Immature natural killer cell (primary cell): ENCODE data around the gene NLRP12. TPM values are rescaled to one million over a fixed set of nuclear protein-coding genes. Genes with fewer than 3 reads are reported as not detected.

Experiments used
- DNase-seq, 3 donors: peaks; one replicate each; pipeline ENCODE4 v3.0.0; 2022; ENCODE audit warnings: mixed read lengths in 1 of 3
- H3K27ac Mint-ChIP-seq, 6 donors: one replicate each; pipeline ENCODE4 v1.8.0; 2020; ENCODE audit warnings: mixed read lengths in 6 of 6, mild to moderate bottlenecking in 5 of 6, inconsistent platforms in 4 of 6, moderate library complexity in 3 of 6
- H3K27me3 Mint-ChIP-seq, 3 donors: one replicate each; pipeline ENCODE4 v1.8.0; 2020 to 2021; ENCODE audit warnings: low read depth in 3 of 3, mild to moderate bottlenecking in 3 of 3, mixed read lengths in 3 of 3, moderate library complexity in 3 of 3, inconsistent platforms in 1 of 3
- H3K36me3 Mint-ChIP-seq, 3 donors: one replicate each; pipeline ENCODE4 v1.8.0; 2020; ENCODE audit warnings: mixed read lengths in 3 of 3, inconsistent platforms in 2 of 3, mild to moderate bottlenecking in 2 of 3
- H3K4me1 Mint-ChIP-seq, 2 donors: one replicate each; pipeline ENCODE4 v1.8.0; 2020; ENCODE audit warnings: inconsistent platforms in 2 of 2, mild to moderate bottlenecking in 2 of 2, mixed read lengths in 2 of 2, moderate library complexity in 1 of 2
- H3K4me3 Mint-ChIP-seq, 5 donors: one replicate each; pipeline ENCODE4 v1.8.0; 2020; ENCODE audit warnings: mild to moderate bottlenecking in 5 of 5, mixed read lengths in 5 of 5, inconsistent platforms in 3 of 5, moderate library complexity in 3 of 5
- H3K9me3 Mint-ChIP-seq, 6 donors: one replicate each; pipeline ENCODE4 v1.8.0; 2020; ENCODE audit warnings: mild to moderate bottlenecking in 6 of 6, mixed read lengths in 6 of 6, inconsistent platforms in 4 of 6, moderate library complexity in 3 of 6
- polyA plus RNA-seq, 3 donors: library from polyadenylated mRNA; unstranded; fragments of 300-500 nt; fragmentation: Illumina TruSeq; gene quantifications; one replicate each; pipeline ENCODE4 v1.2.3, GENCODE V29; 2021

The NLRP12 gene
- polyA plus RNA-seq, 3 donors from 2014 or later, result 0.20 to 0.28 TPM; not detected in 1

- H3K27me3 Mint-ChIP-seq, result peaks cover 8 to 18% (median 8%) of the 10 kb centered on the region in 3 donors
- H3K27ac Mint-ChIP-seq, result peak overlapping the region in 1 of 6 donors; percentile 73
- no peaks in the 10 kb centered on the region for H3K4me1 Mint-ChIP-seq
- DNase-seq, result no peak
- H3K9me3 Mint-ChIP-seq, result peaks cover 0 to under 1% (median 0%) of the 10 kb centered on the region in 6 donors
- H3K4me3 Mint-ChIP-seq, result no peak overlapping the region
- no peaks in the 10 kb centered on the region for H3K36me3 Mint-ChIP-seq
Measured at GRCh38 chr19:53823380-53824120, 564 bp downstream of the NLRP12 start.

- no peak for DNase-seq
- H3K27ac Mint-ChIP-seq, result no peak overlapping the region
- H3K4me3 Mint-ChIP-seq, result no peak overlapping the region
- no peaks in the 10 kb centered on the region for H3K9me3 Mint-ChIP-seq
- H3K4me1 Mint-ChIP-seq, result no peaks in the 10 kb centered on the region
- peaks cover 7 to 11% (median 8%) of the 10 kb centered on the region in 3 donors for H3K27me3 Mint-ChIP-seq
- H3K36me3 Mint-ChIP-seq, result no peaks in the 10 kb centered on the region
Measured at GRCh38 chr19:53819861-53820260, 4.3 kb downstream of the NLRP12 start.

GRCh38 chr19:53818756-53819155 lies 5.4 kb downstream of the NLRP12 start:
- H3K4me3 Mint-ChIP-seq, result no peak overlapping the region
- no peaks in the 10 kb centered on the region for H3K36me3 Mint-ChIP-seq
- no peaks in the 10 kb centered on the region for H3K4me1 Mint-ChIP-seq
- DNase-seq, result no peak
- peaks cover 2 to 7% (median 2%) of the 10 kb centered on the region in 3 donors for H3K27me3 Mint-ChIP-seq
- H3K27ac Mint-ChIP-seq, result no peak overlapping the region
- no peaks in the 10 kb centered on the region for H3K9me3 Mint-ChIP-seq

GRCh38 chr19:53813996-53814395 lies 10.1 kb downstream of the NLRP12 start:
- H3K27me3 Mint-ChIP-seq, result peaks cover 0 to 7% (median 0%) of the 10 kb centered on the region in 3 donors
- DNase-seq, result no peak
- H3K4me3 Mint-ChIP-seq, result no peak overlapping the region
- peaks cover 0 to 1% (median 0%) of the 10 kb centered on the region in 6 donors for H3K9me3 Mint-ChIP-seq
- no peaks in the 10 kb centered on the region for H3K36me3 Mint-ChIP-seq
- H3K27ac Mint-ChIP-seq, result no peak overlapping the region
- no peaks in the 10 kb centered on the region for H3K4me1 Mint-ChIP-seq

GRCh38 chr19:53812335-53812734 lies 11.8 kb downstream of the NLRP12 start:
- Mint-ChIP-seq H3K36me3 (no peaks in the 10 kb centered on the region), H3K9me3 (peaks cover 0 to 1% (median 0%) of the 10 kb centered on the region in 6 donors), H3K27ac (no peak overlapping the region), H3K4me3 (no peak overlapping the region), H3K27me3 (peaks cover 0 to 4% (median 0%) of the 10 kb centered on the region in 3 donors), H3K4me1 (no peaks in the 10 kb centered on the region)
- no peak for DNase-seq

- Mint-ChIP-seq H3K9me3 (peaks cover 0 to 1% (median 0%) of the 10 kb centered on the region in 6 donors), H3K4me1 (no peaks in the 10 kb centered on the region), H3K4me3 (no peak overlapping the region), H3K27ac (no peak overlapping the region), H3K27me3 (peaks cover 0 to 6% (median 0%) of the 10 kb centered on the region in 3 donors), H3K36me3 (no peaks in the 10 kb centered on the region)
- DNase-seq, result no peak
Measured at GRCh38 chr19:53810891-53811290, 13.2 kb downstream of the NLRP12 start.

GRCh38 chr19:53810187-53810546 lies 13.9 kb downstream of the NLRP12 start:
- Mint-ChIP-seq H3K36me3 (no peaks in the 10 kb centered on the region), H3K4me3 (no peak overlapping the region), H3K4me1 (no peaks in the 10 kb centered on the region), H3K9me3 (peaks cover 0 to 1% (median 0%) of the 10 kb centered on the region in 6 donors), H3K27me3 (peaks cover 0 to 6% (median 0%) of the 10 kb centered on the region in 3 donors), H3K27ac (no peak overlapping the region)
- no peak for DNase-seq

GRCh38 chr19:53809518-53810186 lies 14.5 kb downstream of the NLRP12 start:
- Mint-ChIP-seq H3K27me3 (peaks cover 0 to 6% (median 3%) of the 10 kb centered on the region in 3 donors), H3K4me3 (no peak overlapping the region), H3K9me3 (peaks cover 0 to 1% (median 0%) of the 10 kb centered on the region in 6 donors), H3K4me1 (no peaks in the 10 kb centered on the region), H3K36me3 (no peaks in the 10 kb centered on the region), H3K27ac (no peak overlapping the region)
- DNase-seq, result no peak

GRCh38 chr19:53808710-53809125 lies 15.4 kb downstream of the NLRP12 start:
- no peaks in the 10 kb centered on the region for H3K36me3 Mint-ChIP-seq
- H3K4me3 Mint-ChIP-seq, result no peak overlapping the region
- no peak overlapping the region for H3K27ac Mint-ChIP-seq
- H3K9me3 Mint-ChIP-seq, result peaks cover 0 to 1% (median 0%) of the 10 kb centered on the region in 6 donors
- peaks cover 0 to 6% (median 3%) of the 10 kb centered on the region in 3 donors for H3K27me3 Mint-ChIP-seq
- no peak for DNase-seq
- no peaks in the 10 kb centered on the region for H3K4me1 Mint-ChIP-seq

GRCh38 chr19:53801257-53801656 lies 22.9 kb downstream of the NLRP12 start:
- no peaks in the 10 kb centered on the region for H3K36me3 Mint-ChIP-seq
- no peak overlapping the region for H3K27ac Mint-ChIP-seq
- H3K4me1 Mint-ChIP-seq, result no peaks in the 10 kb centered on the region
- no peak overlapping the region for H3K4me3 Mint-ChIP-seq
- peaks cover 0 to 7% (median 0%) of the 10 kb centered on the region in 3 donors for H3K27me3 Mint-ChIP-seq
- H3K9me3 Mint-ChIP-seq, result no peaks in the 10 kb centered on the region
- DNase-seq, result no peak

- H3K4me3 Mint-ChIP-seq, result no peak overlapping the region
- no peak for DNase-seq
- no peaks in the 10 kb centered on the region for H3K36me3 Mint-ChIP-seq
- H3K27ac Mint-ChIP-seq, result no peak overlapping the region
- no peaks in the 10 kb centered on the region for H3K4me1 Mint-ChIP-seq
- peaks cover 0 to 6% (median 0%) of the 10 kb centered on the region in 3 donors for H3K27me3 Mint-ChIP-seq
- no peaks in the 10 kb centered on the region for H3K9me3 Mint-ChIP-seq
Measured at GRCh38 chr19:53795019-53795418, 29.1 kb downstream of the NLRP12 start.

- no peaks in the 10 kb centered on the region for H3K4me1 Mint-ChIP-seq
- no peak overlapping the region for H3K4me3 Mint-ChIP-seq
- H3K36me3 Mint-ChIP-seq, result no peaks in the 10 kb centered on the region
- H3K27ac Mint-ChIP-seq, result no peak overlapping the region
- DNase-seq, result peak; percentile 56 to 67 (median 66)
- no peaks in the 10 kb centered on the region for H3K9me3 Mint-ChIP-seq
- H3K27me3 Mint-ChIP-seq, result peaks cover 0 to 2% (median 0%) of the 10 kb centered on the region in 3 donors
Measured at GRCh38 chr19:53792721-53793433, 31.2 kb downstream of the NLRP12 start.

- no peaks in the 10 kb centered on the region for H3K27me3 Mint-ChIP-seq
- H3K9me3 Mint-ChIP-seq, result no peaks in the 10 kb centered on the region
- H3K4me1 Mint-ChIP-seq, result no peaks in the 10 kb centered on the region
- no peaks in the 10 kb centered on the region for H3K36me3 Mint-ChIP-seq
- DNase-seq, result no peak
- no peak overlapping the region for H3K4me3 Mint-ChIP-seq
- H3K27ac Mint-ChIP-seq, result no peak overlapping the region
Measured at GRCh38 chr19:53789708-53790678, 34.1 kb downstream of the NLRP12 start.
